Muscle of leg (tissue), 16 donors: Measurements from ENCODE around the gene THY1. TPM values are rescaled to one million over a fixed set of nuclear protein-coding genes. Genes with fewer than 3 reads are reported as not detected.

Experiments used
- DNase-seq: peaks from one replicate; pipeline ENCODE4 v3.0.0; 2013
- H3K27ac ChIP-seq: one replicate; pipeline ENCODE4 v1.5.1; 2013; ENCODE audit warnings: mild to moderate bottlenecking, low read length, control low read depth
- H3K27me3 ChIP-seq: one replicate; pipeline ENCODE4 v1.6.1; 2013; ENCODE audit warnings: low read length; ENCODE audit not compliant: control insufficient read depth, insufficient read depth
- H3K36me3 ChIP-seq: one replicate; pipeline ENCODE4 v1.6.1; 2013; ENCODE audit warnings: low read length; ENCODE audit not compliant: control insufficient read depth, insufficient read depth
- H3K4me1 ChIP-seq: one replicate; pipeline ENCODE4 v1.6.1; 2013; ENCODE audit warnings: low read length; ENCODE audit not compliant: control insufficient read depth, insufficient read depth
- H3K4me3 ChIP-seq: one replicate; pipeline ENCODE4 v1.5.1; 2013; ENCODE audit warnings: low read length, control low read depth
- H3K9me3 ChIP-seq: replicated peaks from 2 replicates; pipeline ENCODE4 v1.6.1; 2013; ENCODE audit warnings: low read depth, low read length; ENCODE audit not compliant: control insufficient read depth
- WGBS: methylation state at CpG from one replicate; pipeline ENCODE4 v1.1.5; 2013; ENCODE audit warnings: missing lambda C conversion rate; ENCODE audit not compliant: insufficient coverage; 5-methylcytosine and 5-hydroxymethylcytosine counted together
- long read RNA-seq, 11 donors: transcript quantifications; one replicate each; lab custom pipeline, GENCODE V29; 2026
- polyA plus RNA-seq, 8 donors: library from polyadenylated mRNA; unstranded; fragments of 120-200 nt; gene quantifications; one replicate each; pipeline versions ENCODE4 v1.2.1 to v1.2.3, GENCODE V29; 2013; ENCODE audit warnings: inconsistent platforms in 1 of 8, low replicate concordance in 1 of 8; ENCODE audit not compliant: insufficient read length in 8 of 8, insufficient read depth in 1 of 8
- total RNA-seq: library from RNA; stranded (reverse); fragments of 120-200 nt; gene quantifications from one replicate; pipeline ENCODE4 v1.2.4, GENCODE V29; 2013

THY1 gene
- total RNA-seq, result 161 TPM
- 100 to 1,000 TPM in 7 of 8 donors, 10 to 100 TPM in 1; 89.3 to 202 (median 157) TPM for polyA plus RNA-seq
- long read RNA-seq, donor 1, transcript THY1-201 (4 exons, 3,556 nt), result major isoform, 22 of 24 reads
- long read RNA-seq, donor 1, partial matches to known transcripts, result 0 of 24 reads
- long read RNA-seq, donor 1, other reads (novel, unspliced or antisense), result 0 of 24 reads
- long read RNA-seq, donor 2, partial matches to known transcripts, result 0 of 2 reads
- long read RNA-seq, donor 2, other reads (novel, unspliced or antisense), result 0 of 2 reads
- long read RNA-seq, donor 3, transcript THY1-201 (4 exons, 3,556 nt), result major isoform, 39 of 47 reads
- long read RNA-seq, donor 3, partial matches to known transcripts, result 6 of 47 reads
- long read RNA-seq, donor 3, other reads (novel, unspliced or antisense), result 0 of 47 reads
- long read RNA-seq, donor 4, transcript THY1-210 (1 exons, 2,427 nt), result minor isoform, 8 of 63 reads
- long read RNA-seq, donor 4, transcript THY1-201 (4 exons, 3,556 nt), result major isoform, 39 of 63 reads
- long read RNA-seq, donor 4, partial matches to known transcripts, result 16 of 63 reads
- long read RNA-seq, donor 4, other reads (novel, unspliced or antisense), result 0 of 63 reads
- long read RNA-seq, donor 5, transcript THY1-201 (4 exons, 3,556 nt), result major isoform, 98 of 137 reads
- long read RNA-seq, donor 5, transcript THY1-210 (1 exons, 2,427 nt), result minor isoform, 7 of 137 reads
- long read RNA-seq, donor 5, partial matches to known transcripts, result 32 of 137 reads
- long read RNA-seq, donor 5, other reads (novel, unspliced or antisense), result 0 of 137 reads
- long read RNA-seq, donor 6, transcript THY1-210 (1 exons, 2,427 nt), result minor isoform, 7 of 71 reads
- long read RNA-seq, donor 6, transcript THY1-201 (4 exons, 3,556 nt), result major isoform, 57 of 71 reads
- long read RNA-seq, donor 6, partial matches to known transcripts, result 6 of 71 reads
- long read RNA-seq, donor 6, other reads (novel, unspliced or antisense), result 0 of 71 reads
- long read RNA-seq, donor 7, transcript THY1-210 (1 exons, 2,427 nt), result minor isoform, 10 of 96 reads
- long read RNA-seq, donor 7, transcript THY1-201 (4 exons, 3,556 nt), result major isoform, 66 of 96 reads
- long read RNA-seq, donor 7, partial matches to known transcripts, result 20 of 96 reads
- long read RNA-seq, donor 7, other reads (novel, unspliced or antisense), result 0 of 96 reads
- long read RNA-seq, donor 8, transcript THY1-201 (4 exons, 3,556 nt), result major isoform, 40 of 58 reads
- long read RNA-seq, donor 8, transcript THY1-210 (1 exons, 2,427 nt), result minor isoform, 10 of 58 reads
- long read RNA-seq, donor 8, partial matches to known transcripts, result 8 of 58 reads
- long read RNA-seq, donor 8, other reads (novel, unspliced or antisense), result 0 of 58 reads
- long read RNA-seq, donor 9, transcript THY1-201 (4 exons, 3,556 nt), result major isoform, 35 of 61 reads
- long read RNA-seq, donor 9, transcript THY1-210 (1 exons, 2,427 nt), result minor isoform, 11 of 61 reads
- long read RNA-seq, donor 9, partial matches to known transcripts, result 14 of 61 reads
- long read RNA-seq, donor 9, other reads (novel, unspliced or antisense), result 0 of 61 reads
- long read RNA-seq, donor 10, transcript THY1-210 (1 exons, 2,427 nt), result minor isoform, 11 of 87 reads
- long read RNA-seq, donor 10, transcript THY1-201 (4 exons, 3,556 nt), result major isoform, 48 of 87 reads
- long read RNA-seq, donor 10, partial matches to known transcripts, result 25 of 87 reads
- long read RNA-seq, donor 10, other reads (novel, unspliced or antisense), result 0 of 87 reads
- long read RNA-seq, donor 11, transcript THY1-210 (1 exons, 2,427 nt), result minor isoform, 11 of 95 reads
- long read RNA-seq, donor 11, transcript THY1-201 (4 exons, 3,556 nt), result major isoform, 65 of 95 reads
- long read RNA-seq, donor 11, partial matches to known transcripts, result 18 of 95 reads
- long read RNA-seq, donor 11, other reads (novel, unspliced or antisense), result 0 of 95 reads

- Histone ChIP-seq H3K4me1 (peaks cover 31% of the 10 kb centered on the region), H3K4me3 (peak within 1 kb of the TSS; percentile 53), H3K27ac (peak within 1 kb of the TSS; percentile 80), H3K9me3 (no peaks in the 10 kb centered on the region), H3K27me3 (peaks cover 34% of the 10 kb centered on the region), H3K36me3 (peaks cover 18% of the 10 kb centered on the region)
- 0% methylated on average over 25 of the region's 41 CpGs for WGBS
- DNase-seq, result peak; percentile 91
Measured at GRCh38 chr11:119422809-119423508, at the start of gene THY1. Gene THY1, minus strand, starts transcription at chr11:119423172. Its CDS starts 2,267 bp downstream, at chr11:119420905.

GRCh38 chr11:119472186-119472855 is 49.3 kb upstream of the THY1 start:
- Histone ChIP-seq H3K4me3 (no peak overlapping the region), H3K27me3 (peaks cover 5% of the 10 kb centered on the region), H3K27ac (peak overlapping the region; percentile 20), H3K36me3 (no peaks in the 10 kb centered on the region), H3K9me3 (peaks cover 7% of the 10 kb centered on the region), H3K4me1 (peaks cover 21% of the 10 kb centered on the region)
- DNase-seq, result no peak
- 79% methylated on average over 8 of the region's 10 CpGs for WGBS

- no peaks in the 10 kb centered on the region for H3K36me3 ChIP-seq
- no peak overlapping the region for H3K27ac ChIP-seq
- no peak overlapping the region for H3K4me3 ChIP-seq
- peaks cover 9% of the 10 kb centered on the region for H3K9me3 ChIP-seq
- DNase-seq, result no peak
- whole genome bisulfite sequencing, result 84% methylated on average over 6 of the region's 8 CpGs
- no peaks in the 10 kb centered on the region for H3K27me3 ChIP-seq
- peaks cover 21% of the 10 kb centered on the region for H3K4me1 ChIP-seq
Measured at GRCh38 chr11:119471329-119471728, 48.4 kb upstream of the THY1 start.

GRCh38 chr11:119470317-119471291 is 47.6 kb upstream of the THY1 start:
- H3K27ac ChIP-seq, result peak overlapping the region; percentile 62
- peaks cover 21% of the 10 kb centered on the region for H3K4me1 ChIP-seq
- H3K27me3 ChIP-seq, result no peaks in the 10 kb centered on the region
- DNase-seq, result peak; percentile 79
- H3K9me3 ChIP-seq, result peaks cover 10% of the 10 kb centered on the region
- no peak overlapping the region for H3K4me3 ChIP-seq
- WGBS, result 51% methylated on average over 15 of the region's 15 CpGs
- no peaks in the 10 kb centered on the region for H3K36me3 ChIP-seq

GRCh38 chr11:119469506-119469905 is 46.5 kb upstream of the THY1 start:
- no peak for DNase-seq
- Histone ChIP-seq H3K27ac (no peak overlapping the region), H3K4me3 (no peak overlapping the region), H3K27me3 (no peaks in the 10 kb centered on the region), H3K36me3 (no peaks in the 10 kb centered on the region), H3K9me3 (peaks cover 10% of the 10 kb centered on the region), H3K4me1 (peaks cover 17% of the 10 kb centered on the region)
- WGBS, result 65% methylated on average over 2 of the region's 3 CpGs

GRCh38 chr11:119468511-119468910 is 45.5 kb upstream of the THY1 start:
- Histone ChIP-seq H3K4me3 (no peak overlapping the region), H3K9me3 (peaks cover 10% of the 10 kb centered on the region), H3K36me3 (no peaks in the 10 kb centered on the region), H3K27ac (no peak overlapping the region), H3K27me3 (no peaks in the 10 kb centered on the region), H3K4me1 (peaks cover 15% of the 10 kb centered on the region)
- DNase-seq, result no peak
- 73% methylated on average over 2 of the region's 2 CpGs for WGBS

GRCh38 chr11:119461229-119461963 is 38.4 kb upstream of the THY1 start:
- H3K36me3 ChIP-seq, result no peaks in the 10 kb centered on the region
- peak overlapping the region; percentile 87 for H3K27ac ChIP-seq
- peak; percentile 90 for DNase-seq
- H3K27me3 ChIP-seq, result no peaks in the 10 kb centered on the region
- peaks cover 30% of the 10 kb centered on the region for H3K4me1 ChIP-seq
- H3K4me3 ChIP-seq, result no peak overlapping the region
- 0% methylated on average over 2 of the region's 4 CpGs for WGBS
- H3K9me3 ChIP-seq, result peaks cover 2% of the 10 kb centered on the region
